K562 (cell line): Measurements from ENCODE around the gene GABARAPL1. TPM values are rescaled to one million over a fixed set of nuclear protein-coding genes. Genes with fewer than 3 reads are reported as not detected.

Experiments
- ATAC-seq: fragments of 200-7000 bp; cut with Tn5 transposase; 3 replicates; pipeline ENCODE4 v1.9.1; 2020; ENCODE audit warnings: moderate library complexity
- BruUV-seq: library from RNA; stranded (reverse); fragments of 400-500 nt; replicated peaks from 2 replicates; lab custom pipeline; 2021; lab: Mats Ljungman, UMichigan
- CTCF ChIA-PET: fragments of 300-600 bp; formaldehyde crosslinking; extraction: SDS; loops from one replicate; lab custom pipeline; 2021; ENCODE audit warnings: low intra/inter-chr PET ratio; lab: Yijun Ruan, JAX
- POLR2A ChIA-PET: fragments of 300-600, 350-650 bp; sonication (Branson Sonifier 250); formaldehyde crosslinking; extraction: SDS; loops from one replicate; lab custom pipeline; 2021; ENCODE audit warnings: antibody characterized with exemption, inconsistent platforms; lab: Yijun Ruan, JAX
- DNase-seq, 4 experiments: peaks; one replicate each; pipeline versions ENCODE4 v3.0.0 to v3.0.0-alpha.2; 2011 to 2018; ENCODE audit warnings: low spot score in 3 of 4, mixed read lengths in 3 of 4; ENCODE audit errors: extremely low read depth in 1 of 4
- FAIRE-seq: peaks from 2 replicates; lab custom pipeline; 2011; peaks lifted over from hg19 to GRCh38; lab: Jason Lieb, UNC
- H2AFZ ChIP-seq: 2 replicates; pipeline ENCODE4 v1.6.0; 2011; ENCODE audit warnings: low read depth, low read length, control low read depth, inconsistent platforms
- H3K27ac ChIP-seq: fragments of 200-600 bp; 3 replicates; pipeline ENCODE4 v1.8.0; 2011; ENCODE audit warnings: low read depth, mild to moderate bottlenecking, control low read depth, inconsistent platforms, low read length, moderate library complexity, mixed read lengths; ENCODE audit errors: extremely low read depth
- H3K27me3 ChIP-seq, 2 experiments: fragments of 300-600 bp in 1 of 2; 2 replicates in 1 of 2; 3 replicates in 1 of 2; pipeline versions ENCODE4 v1.6.0 to v1.8.0; 2011; ENCODE audit warnings: inconsistent platforms in 2 of 2, low read length in 2 of 2, mild to moderate bottlenecking in 1 of 2, mixed read lengths in 1 of 2, moderate library complexity in 1 of 2; ENCODE audit not compliant: control insufficient read depth in 2 of 2, insufficient read depth in 2 of 2
- H3K36me3 ChIP-seq: fragments of 300-600 bp; 3 replicates; pipeline ENCODE4 v1.8.0; 2011; ENCODE audit warnings: mild to moderate bottlenecking, low read length, inconsistent platforms; ENCODE audit not compliant: control insufficient read depth, insufficient read depth
- H3K4me1 ChIP-seq, 2 experiments: fragments of 200-600 bp in 1 of 2; replicated peaks in 1 of 2; 2 replicates in 1 of 2; 3 replicates in 1 of 2; pipeline versions ENCODE4 v1.5.1 to v1.8.0; 2011; ENCODE audit warnings: inconsistent platforms in 2 of 2, low read length in 2 of 2, mild to moderate bottlenecking in 1 of 2, mixed read lengths in 1 of 2, moderate library complexity in 1 of 2; ENCODE audit not compliant: control insufficient read depth in 2 of 2, insufficient read depth in 2 of 2
- H3K4me2 ChIP-seq: 2 replicates; pipeline ENCODE4 v1.6.1; 2011; ENCODE audit warnings: low read length, control low read depth, inconsistent platforms, mixed read lengths; ENCODE audit not compliant: insufficient read depth
- H3K4me3 ChIP-seq: fragments of 200-600 bp; sonication (generic), shearing (Covaris generic); 2 replicates; pipeline ENCODE4 v1.5.1; 2016; ENCODE audit warnings: control low read depth, inconsistent platforms
- H3K79me2 ChIP-seq: fragments of 200-600 bp; 3 replicates; pipeline ENCODE4 v1.8.0; 2011; ENCODE audit warnings: low read length, inconsistent platforms; ENCODE audit not compliant: control insufficient read depth, insufficient read depth
- H3K9ac ChIP-seq, 2 experiments: 2 replicates each; pipeline versions ENCODE4 v1.6.0 to v1.6.1; 2011; ENCODE audit warnings: low read depth in 2 of 2, low read length in 2 of 2, control low read depth in 1 of 2, inconsistent platforms in 1 of 2, mild to moderate bottlenecking in 1 of 2, mixed read lengths in 1 of 2; ENCODE audit not compliant: insufficient read depth in 1 of 2
- H3K9me1 ChIP-seq: one replicate; pipeline ENCODE4 v1.6.0; 2011; ENCODE audit warnings: inconsistent platforms, mild to moderate bottlenecking, low read length, moderate library complexity; ENCODE audit not compliant: control insufficient read depth, insufficient read depth
- H3K9me3 ChIP-seq: replicated peaks from 2 replicates; pipeline ENCODE4 v1.5.1; 2011; ENCODE audit warnings: low read depth, low read length, inconsistent platforms; ENCODE audit not compliant: control insufficient read depth, insufficient read depth
- H4K20me1 ChIP-seq: replicated peaks from 2 replicates; pipeline ENCODE4 v1.6.1; 2011; ENCODE audit warnings: low read length, inconsistent platforms, mixed read lengths; ENCODE audit not compliant: control insufficient read depth, insufficient read depth
- BCL6 ChIP-seq: fragments of 250-450 bp; sonication (Bioruptor Pico); IDR thresholded peaks from 2 replicates; pipeline ENCODE4 v1.4.0; 2020
- MAFK ChIP-seq: IDR thresholded peaks from 2 replicates; pipeline ENCODE4 v1.6.1; 2011; ENCODE audit warnings: low read length, improper control_type of control experiment
- NELFE ChIP-seq: IDR thresholded peaks from 2 replicates; pipeline ENCODE4 v1.6.1; 2011; ENCODE audit warnings: mild to moderate bottlenecking; ENCODE audit not compliant: insufficient read depth, insufficient read length
- SAFB2 ChIP-seq: fragments of 200-400 bp; formaldehyde crosslinking; IDR thresholded peaks from 2 replicates; pipeline ENCODE4 v1.6.1; 2018; ENCODE audit warnings: borderline replicate concordance, low read length, low read depth, moderate library complexity; ENCODE audit not compliant: severe bottlenecking
- TAF15 ChIP-seq: fragments of 200-400 bp; formaldehyde crosslinking; IDR thresholded peaks from 2 replicates; pipeline ENCODE4 v1.6.1; 2017; ENCODE audit warnings: mild to moderate bottlenecking, low read depth, low read length, moderate library complexity
- ZBTB7A ChIP-seq: IDR thresholded peaks from 2 replicates; pipeline ENCODE4 v1.6.1; 2011; ENCODE audit warnings: low read depth, mild to moderate bottlenecking, low read length, moderate library complexity, borderline replicate concordance; ENCODE audit not compliant: control insufficient read depth
- ZFX ChIP-seq: sonication (generic); formaldehyde crosslinking; IDR thresholded peaks from 2 replicates; pipeline ENCODE4 v1.8.0; 2022; ENCODE audit warnings: mild to moderate bottlenecking, missing genetic modification reagents, moderate library complexity
- ZKSCAN3 ChIP-seq: fragments of 250-450 bp; sonication (Bioruptor Pico); IDR thresholded peaks from 2 replicates; pipeline ENCODE4 v1.4.0; 2020
- ZNF561 ChIP-seq: fragments of 450-650 bp; formaldehyde crosslinking; conservative IDR thresholded peaks from 2 replicates; pipeline ENCODE4 v1.4.0; 2020; ENCODE audit warnings: mild to moderate bottlenecking, moderate library complexity
- ZNF583 ChIP-seq: fragments of 250-450 bp; sonication (Bioruptor Pico); IDR thresholded peaks from 2 replicates; pipeline ENCODE4 v1.4.0; 2020
- WGBS: fragments of 100-300 bp; shearing (Covaris generic); methylation state at CpG from one replicate; pipeline ENCODE4 v1.1.6; 2016; ENCODE audit warnings: low coverage, mixed read lengths; ENCODE audit not compliant: insufficient coverage; ENCODE audit errors: missing lambda C conversion rate; 5-methylcytosine and 5-hydroxymethylcytosine counted together
- in situ Hi-C: fragments of 300-500 bp; cut with MboI; formaldehyde crosslinking; loops from 4 replicates; pipeline ENCODE4 v1.15.0; 2018; ENCODE audit warnings: inconsistent platforms, mixed read lengths
- intact Hi-C: fragments of 100-400 bp; cut with micrococcal nuclease; formaldehyde crosslinking; loops from 2 replicates; pipeline ENCODE4 v1.14.2; 2022
- polyA plus RNA-seq, 8 experiments: library from polyadenylated mRNA; depleted of rRNA in 4 of 8; stranded (reverse) in 5 of 8; unstranded in 3 of 8; fragments of >200 nt; fragmentation: Nextera tagmentation in 2 of 8; fragmentation: Illumina TruSeq in 1 of 8; extraction: Ambion mirVana in 2 of 8; extraction: Trizol in 1 of 8; gene quantifications; 2 replicates each; pipeline versions ENCODE4 v1.2.1 to v1.2.3, GENCODE V29; 2011 to 2014; ENCODE audit warnings: inconsistent platforms in 1 of 8, missing spikeins in 1 of 8
- total RNA-seq, 7 experiments: library from RNA; depleted of rRNA in 6 of 7; stranded (reverse); fragments of >200 nt in 6 of 7; fragmentation: Illumina TruSeq in 2 of 7; extraction: Trizol in 2 of 7; gene quantifications; 2 replicates each; pipeline versions ENCODE4 v1.2.1 to v1.2.3, GENCODE V29; 2011 to 2021; ENCODE audit warnings: low replicate concordance in 1 of 7
- TF ChIP-seq, protein P1 (sequence below), 2 experiments: fragments of 450-650 bp in 1 of 2; sonication (generic) in 1 of 2; formaldehyde crosslinking; conservative IDR thresholded peaks; 2 replicates each; pipeline versions ENCODE4 v1.4.0 to v1.8.1; 2020 to 2022; ENCODE audit warnings: mild to moderate bottlenecking in 1 of 2, missing genetic modification reagents in 1 of 2
- TF ChIP-seq, protein P2 (sequence below): sonication (generic); formaldehyde crosslinking; IDR thresholded peaks from 2 replicates; pipeline ENCODE4 v1.8.1; 2023; ENCODE audit warnings: mild to moderate bottlenecking, missing genetic modification reagents
- TF ChIP-seq, protein P3 (sequence below): fragments of 200-800 bp; sonication (Bioruptor generic); IDR thresholded peaks from 2 replicates; pipeline ENCODE4 v1.6.1; 2017; ENCODE audit warnings: missing genetic modification characterization, missing compliant biosample characterization
- TF ChIP-seq, protein P4 (sequence below), 2 experiments: fragments of 150-350 bp in 1 of 2; IDR thresholded peaks; 2 replicates each; pipeline ENCODE4 v1.6.1; 2012 to 2016; ENCODE audit warnings: low read depth in 2 of 2, low read length in 2 of 2, mild to moderate bottlenecking in 1 of 2, moderate library complexity in 1 of 2

The GABARAPL1 gene
- total and polyA plus RNA-seq, 9 of the 15 experiments (the other 6 are each of a cell fraction or from before 2014, with no cell fraction given) = 2.3 to 15.9 (median 11.3) TPM

DNA sequence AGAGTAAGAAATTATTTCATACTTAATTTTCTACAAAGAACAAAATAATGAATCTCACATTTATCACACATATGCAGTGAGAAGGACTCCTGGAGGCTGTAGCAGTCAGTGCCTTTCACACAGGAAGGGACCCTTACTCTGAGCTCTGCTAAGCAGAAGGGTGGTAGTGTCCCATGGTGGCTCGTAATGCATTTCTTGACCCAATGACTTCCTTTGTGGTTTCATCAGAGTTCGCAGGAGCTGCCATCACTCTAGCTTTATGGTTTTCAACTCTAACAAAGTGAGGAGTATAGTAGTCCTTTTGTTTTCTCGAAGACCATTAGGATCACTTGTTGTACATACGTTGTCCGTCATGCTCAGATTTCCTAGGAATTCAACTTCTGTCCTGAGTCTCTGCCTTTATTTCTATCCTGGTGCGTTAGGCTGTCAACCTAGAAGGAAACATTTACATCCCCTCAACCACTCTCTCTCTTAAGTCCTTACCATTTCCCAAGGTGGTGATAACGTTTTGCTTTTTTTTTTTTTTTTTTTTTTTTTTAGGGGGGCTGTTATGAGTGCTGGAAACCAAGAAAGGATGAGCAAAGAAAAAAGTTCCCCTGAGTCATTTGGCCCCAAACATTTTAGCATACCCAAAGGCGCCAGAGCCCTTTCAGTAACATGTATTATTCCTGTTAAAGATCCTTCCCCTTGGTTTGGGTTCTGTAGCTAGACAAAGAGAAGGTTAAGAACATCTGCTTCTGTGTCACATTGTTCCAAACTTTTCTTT is 37.2 kb downstream of the GABARAPL1 start:
- DNase-seq (no peak), FAIRE-seq (no peak), ATAC-seq (no peak)
- H4K20me1 ChIP-seq = no peaks in the 10 kb centered on the region
- H3K36me3 ChIP-seq = no peaks in the 10 kb centered on the region
- intact Hi-C loops = no loop called here
- no peaks in the 10 kb centered on the region for H3K79me2 ChIP-seq
- no peak overlapping the region for H3K9ac ChIP-seq
- ChIA-PET POLR2A (interaction anchor here (0.6 kb wide), 1 partner anchor 47 kb away, joined by 3 read pairs; no protein-coding TSS in a partner anchor), CTCF (no interaction called here)
- H3K9me1 ChIP-seq = no peaks in the 10 kb centered on the region
- WGBS = 4% methylated on average over 8 of the region's 8 CpGs
- H3K4me1 ChIP-seq = no peaks in the 10 kb centered on the region
- in situ Hi-C loops = loop anchor here (25.0 kb wide), 1 partner anchor 962 kb away; no protein-coding TSS in a partner anchor
- H3K4me3 ChIP-seq = no peak overlapping the region
- H2AFZ ChIP-seq = no peak overlapping the region
- no peaks in the 10 kb centered on the region for H3K27me3 ChIP-seq
- no peaks in the 10 kb centered on the region for H3K9me3 ChIP-seq
- BruUV-seq = no TSS peak
- no peak overlapping the region for H3K27ac ChIP-seq
- H3K4me2 ChIP-seq = no peak overlapping the region
- TF ChIP-seq SAFB2 = no peak
- no peak for TF ChIP-seq ZNF561 (CRISPR knock-in tag)
- TF ChIP-seq, protein P1, sequence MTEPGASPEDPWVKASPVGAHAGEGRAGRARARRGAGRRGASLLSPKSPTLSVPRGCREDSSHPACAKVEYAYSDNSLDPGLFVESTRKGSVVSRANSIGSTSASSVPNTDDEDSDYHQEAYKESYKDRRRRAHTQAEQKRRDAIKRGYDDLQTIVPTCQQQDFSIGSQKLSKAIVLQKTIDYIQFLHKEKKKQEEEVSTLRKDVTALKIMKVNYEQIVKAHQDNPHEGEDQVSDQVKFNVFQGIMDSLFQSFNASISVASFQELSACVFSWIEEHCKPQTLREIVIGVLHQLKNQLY (CRISPR knock-in tag; conservative IDR thresholded peaks at IDR 0.05) = no peak
- TF ChIP-seq, protein P2, sequence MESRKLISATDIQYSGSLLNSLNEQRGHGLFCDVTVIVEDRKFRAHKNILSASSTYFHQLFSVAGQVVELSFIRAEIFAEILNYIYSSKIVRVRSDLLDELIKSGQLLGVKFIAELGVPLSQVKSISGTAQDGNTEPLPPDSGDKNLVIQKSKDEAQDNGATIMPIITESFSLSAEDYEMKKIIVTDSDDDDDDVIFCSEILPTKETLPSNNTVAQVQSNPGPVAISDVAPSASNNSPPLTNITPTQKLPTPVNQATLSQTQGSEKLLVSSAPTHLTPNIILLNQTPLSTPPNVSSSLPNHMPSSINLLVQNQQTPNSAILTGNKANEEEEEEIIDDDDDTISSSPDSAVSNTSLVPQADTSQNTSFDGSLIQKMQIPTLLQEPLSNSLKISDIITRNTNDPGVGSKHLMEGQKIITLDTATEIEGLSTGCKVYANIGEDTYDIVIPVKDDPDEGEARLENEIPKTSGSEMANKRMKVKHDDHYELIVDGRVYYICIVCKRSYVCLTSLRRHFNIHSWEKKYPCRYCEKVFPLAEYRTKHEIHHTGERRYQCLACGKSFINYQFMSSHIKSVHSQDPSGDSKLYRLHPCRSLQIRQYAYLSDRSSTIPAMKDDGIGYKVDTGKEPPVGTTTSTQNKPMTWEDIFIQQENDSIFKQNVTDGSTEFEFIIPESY (CRISPR knock-in tag) = no peak
- no peak for TF ChIP-seq ZNF583 (CRISPR knock-in tag)
- TF ChIP-seq, protein P3, sequence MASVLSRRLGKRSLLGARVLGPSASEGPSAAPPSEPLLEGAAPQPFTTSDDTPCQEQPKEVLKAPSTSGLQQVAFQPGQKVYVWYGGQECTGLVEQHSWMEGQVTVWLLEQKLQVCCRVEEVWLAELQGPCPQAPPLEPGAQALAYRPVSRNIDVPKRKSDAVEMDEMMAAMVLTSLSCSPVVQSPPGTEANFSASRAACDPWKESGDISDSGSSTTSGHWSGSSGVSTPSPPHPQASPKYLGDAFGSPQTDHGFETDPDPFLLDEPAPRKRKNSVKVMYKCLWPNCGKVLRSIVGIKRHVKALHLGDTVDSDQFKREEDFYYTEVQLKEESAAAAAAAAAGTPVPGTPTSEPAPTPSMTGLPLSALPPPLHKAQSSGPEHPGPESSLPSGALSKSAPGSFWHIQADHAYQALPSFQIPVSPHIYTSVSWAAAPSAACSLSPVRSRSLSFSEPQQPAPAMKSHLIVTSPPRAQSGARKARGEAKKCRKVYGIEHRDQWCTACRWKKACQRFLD (CRISPR knock-in tag) = no peak
- TF ChIP-seq NELFE = no peak
- no peak for TF ChIP-seq MAFK
- no peak for TF ChIP-seq TAF15
- TF ChIP-seq ZFX (CRISPR knock-in tag) = no peak
- no peak for TF ChIP-seq ZBTB7A
- TF ChIP-seq BCL6 (CRISPR knock-in tag) = no peak
- TF ChIP-seq, protein P4, sequence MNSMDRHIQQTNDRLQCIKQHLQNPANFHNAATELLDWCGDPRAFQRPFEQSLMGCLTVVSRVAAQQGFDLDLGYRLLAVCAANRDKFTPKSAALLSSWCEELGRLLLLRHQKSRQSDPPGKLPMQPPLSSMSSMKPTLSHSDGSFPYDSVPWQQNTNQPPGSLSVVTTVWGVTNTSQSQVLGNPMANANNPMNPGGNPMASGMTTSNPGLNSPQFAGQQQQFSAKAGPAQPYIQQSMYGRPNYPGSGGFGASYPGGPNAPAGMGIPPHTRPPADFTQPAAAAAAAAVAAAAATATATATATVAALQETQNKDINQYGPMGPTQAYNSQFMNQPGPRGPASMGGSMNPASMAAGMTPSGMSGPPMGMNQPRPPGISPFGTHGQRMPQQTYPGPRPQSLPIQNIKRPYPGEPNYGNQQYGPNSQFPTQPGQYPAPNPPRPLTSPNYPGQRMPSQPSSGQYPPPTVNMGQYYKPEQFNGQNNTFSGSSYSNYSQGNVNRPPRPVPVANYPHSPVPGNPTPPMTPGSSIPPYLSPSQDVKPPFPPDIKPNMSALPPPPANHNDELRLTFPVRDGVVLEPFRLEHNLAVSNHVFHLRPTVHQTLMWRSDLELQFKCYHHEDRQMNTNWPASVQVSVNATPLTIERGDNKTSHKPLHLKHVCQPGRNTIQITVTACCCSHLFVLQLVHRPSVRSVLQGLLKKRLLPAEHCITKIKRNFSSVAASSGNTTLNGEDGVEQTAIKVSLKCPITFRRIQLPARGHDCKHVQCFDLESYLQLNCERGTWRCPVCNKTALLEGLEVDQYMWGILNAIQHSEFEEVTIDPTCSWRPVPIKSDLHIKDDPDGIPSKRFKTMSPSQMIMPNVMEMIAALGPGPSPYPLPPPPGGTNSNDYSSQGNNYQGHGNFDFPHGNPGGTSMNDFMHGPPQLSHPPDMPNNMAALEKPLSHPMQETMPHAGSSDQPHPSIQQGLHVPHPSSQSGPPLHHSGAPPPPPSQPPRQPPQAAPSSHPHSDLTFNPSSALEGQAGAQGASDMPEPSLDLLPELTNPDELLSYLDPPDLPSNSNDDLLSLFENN (IDR thresholded peaks at IDR 0.05; ENCODE audit: low read depth in 2 of 2, low read length in 2 of 2) = no peak
- TF ChIP-seq ZKSCAN3 (CRISPR knock-in tag) = no peak
